NCI-H187 (cell line): Measurements from ENCODE around the gene C6orf163.
A peak's percentile ranks its signal among the peaks of the same experiment; 100 is the strongest.

Experiments
- DNase-seq, 2 experiments: peaks; one replicate each; lab custom pipeline; 2025; lab: John Stamatoyannopoulos, UW

The C6orf163 gene

GRCh38 chr6:87357479-87358196 lies 13.0 kb downstream of the C6orf163 start:
- DNase-seq = no peak

DNA sequence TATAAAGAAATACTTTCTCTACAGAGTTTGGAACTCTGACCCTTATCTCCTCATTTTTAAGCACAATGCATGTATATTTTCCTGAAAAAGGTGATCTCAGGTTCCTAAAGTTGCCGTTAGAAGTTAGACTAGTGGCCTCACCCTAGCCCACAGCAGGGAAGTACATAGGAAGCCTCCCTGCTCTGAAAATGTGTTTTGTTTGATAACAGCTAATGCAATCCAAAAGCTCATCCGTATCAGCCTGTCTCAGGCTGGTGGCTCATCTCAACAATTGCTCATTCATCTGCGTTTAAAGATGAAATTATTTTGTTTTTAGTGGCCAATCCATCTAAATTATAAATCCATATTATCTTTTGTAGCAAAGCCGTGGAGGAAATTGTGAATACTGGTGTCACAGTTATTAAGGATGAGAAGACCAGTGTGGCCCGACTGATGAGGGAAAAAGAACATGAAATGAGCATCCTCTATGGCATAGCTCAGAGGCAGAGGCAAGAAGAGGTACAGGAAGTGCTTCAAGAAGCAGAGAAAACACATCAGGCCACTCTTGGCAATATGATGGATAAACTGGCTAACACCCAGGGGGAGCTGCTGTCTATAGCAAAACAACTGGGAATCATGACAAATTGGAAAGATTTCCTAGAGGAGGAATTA lies 20.1 kb downstream of the C6orf163 start:
- no peak for DNase-seq

GRCh38 chr6:87366072-87366827 lies 21.6 kb downstream of the C6orf163 start:
- DNase-seq = no peak

- no peak for DNase-seq
Observed at GRCh38 chr6:87366899-87367298, 22.3 kb downstream of the C6orf163 start.

- DNase-seq = no peak
Observed at GRCh38 chr6:87373377-87373776, 28.8 kb downstream of the C6orf163 start.

DNA sequence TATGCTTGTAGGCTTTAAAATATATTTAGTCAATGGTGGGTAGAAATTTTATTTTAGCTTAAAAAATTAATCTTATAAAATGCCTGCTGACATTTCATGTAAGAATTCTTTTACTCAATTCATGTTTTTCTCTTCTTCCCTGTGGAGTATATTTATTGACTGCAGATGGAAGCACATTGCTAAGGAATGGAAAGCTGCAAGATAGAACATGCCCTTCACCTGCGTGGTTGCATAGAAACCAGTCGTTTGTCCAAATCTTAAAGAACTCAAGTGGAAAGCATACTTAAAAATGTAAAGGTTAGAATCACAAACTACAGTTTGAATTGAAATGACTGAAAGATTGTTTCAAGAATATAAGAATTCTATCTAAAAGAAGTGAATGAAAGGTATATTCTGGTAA lies 30.7 kb downstream of the C6orf163 start:
- DNase-seq = no peak

DNA sequence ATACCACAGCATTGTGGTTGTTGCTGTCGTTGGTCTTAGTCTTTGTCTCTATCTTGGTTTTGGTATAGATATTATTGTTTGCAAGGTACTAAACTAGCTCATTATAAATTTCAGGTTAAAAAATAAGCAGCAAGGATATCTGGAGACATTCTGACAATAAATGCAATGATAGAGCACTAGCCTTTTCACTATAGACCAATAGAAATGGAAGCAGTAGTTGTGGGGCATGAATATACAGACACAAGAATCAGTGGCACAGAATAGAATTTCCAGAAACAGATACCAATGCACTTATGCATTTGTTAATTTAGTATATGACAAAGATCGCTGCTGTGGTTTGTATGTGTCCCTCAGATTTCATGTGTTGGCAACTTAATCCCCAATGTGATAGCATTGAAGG lies 32.0 kb downstream of the C6orf163 start:
- no peak for DNase-seq

GRCh38 chr6:87378947-87379346 lies 34.3 kb downstream of the C6orf163 start:
- no peak for DNase-seq

DNA sequence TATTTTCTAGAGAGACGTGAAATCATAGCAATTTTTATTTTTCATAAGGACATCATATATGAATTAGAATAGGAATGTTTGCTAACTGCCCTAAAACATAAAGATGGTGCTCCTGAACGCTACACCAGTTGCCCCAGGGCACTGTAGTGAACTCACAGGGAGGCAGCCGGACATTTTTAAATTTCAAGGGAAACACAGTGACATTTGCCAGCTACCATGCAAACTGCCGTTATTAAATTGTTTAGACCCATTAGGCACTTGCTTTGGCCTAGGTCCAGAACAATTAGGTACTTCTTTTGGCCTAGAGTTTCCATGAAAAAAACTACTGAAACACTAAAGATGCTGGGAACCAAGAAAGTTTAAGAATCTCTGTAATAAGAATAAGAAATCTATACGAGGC lies 38.2 kb downstream of the C6orf163 start:
- DNase-seq = no peak

DNA sequence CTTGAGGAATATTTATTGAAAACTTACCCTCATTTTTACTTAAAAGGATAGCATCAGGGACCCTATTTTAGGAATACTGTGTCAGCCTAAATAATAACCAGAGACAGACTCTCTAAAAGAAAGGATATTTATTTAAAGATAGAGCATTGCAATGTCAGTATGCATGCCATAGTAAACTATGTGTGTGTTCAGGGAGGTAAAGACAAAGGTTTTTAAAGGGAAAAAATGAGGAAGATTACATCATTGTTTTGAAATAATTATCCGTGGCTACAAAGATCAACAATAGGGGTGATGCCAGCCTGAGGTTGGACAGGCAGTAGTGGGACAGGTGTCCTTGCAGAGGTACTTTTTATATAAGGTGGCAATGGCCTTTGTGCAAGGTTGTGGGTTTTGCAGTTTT lies 39.4 kb downstream of the C6orf163 start:
- DNase-seq = no peak

- DNase-seq = no peak
Observed at GRCh38 chr6:87384449-87384848, 39.8 kb downstream of the C6orf163 start.

- no peak for DNase-seq
Observed at GRCh38 chr6:87391334-87391733, 46.7 kb downstream of the C6orf163 start.

GRCh38 chr6:87393026-87393622 lies 48.5 kb downstream of the C6orf163 start:
- DNase-seq = peak; percentile 1 to 34

DNA sequence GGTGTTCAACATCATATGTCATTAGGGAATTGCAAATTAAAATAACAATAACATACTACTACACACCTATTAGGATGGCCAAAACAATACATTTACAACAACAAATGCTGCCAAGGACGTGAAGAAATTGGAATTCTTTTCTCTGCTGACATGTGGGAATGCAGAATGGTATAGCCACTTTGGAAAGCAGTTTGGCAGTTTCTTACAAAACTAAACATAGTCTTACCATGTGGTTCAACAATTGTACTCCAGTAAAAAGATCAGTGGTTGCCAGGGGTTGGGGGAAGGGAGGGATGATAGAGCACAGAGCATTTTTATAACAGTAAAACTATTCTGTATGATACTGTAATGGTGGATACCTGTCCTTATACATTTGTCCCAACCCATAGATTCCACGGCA lies 50.8 kb downstream of the C6orf163 start:
- DNase-seq = no peak

GRCh38 chr6:87396595-87397392 lies 52.2 kb downstream of the C6orf163 start:
- peak in 1 of 2 experiments; percentile 11 for DNase-seq

DNA sequence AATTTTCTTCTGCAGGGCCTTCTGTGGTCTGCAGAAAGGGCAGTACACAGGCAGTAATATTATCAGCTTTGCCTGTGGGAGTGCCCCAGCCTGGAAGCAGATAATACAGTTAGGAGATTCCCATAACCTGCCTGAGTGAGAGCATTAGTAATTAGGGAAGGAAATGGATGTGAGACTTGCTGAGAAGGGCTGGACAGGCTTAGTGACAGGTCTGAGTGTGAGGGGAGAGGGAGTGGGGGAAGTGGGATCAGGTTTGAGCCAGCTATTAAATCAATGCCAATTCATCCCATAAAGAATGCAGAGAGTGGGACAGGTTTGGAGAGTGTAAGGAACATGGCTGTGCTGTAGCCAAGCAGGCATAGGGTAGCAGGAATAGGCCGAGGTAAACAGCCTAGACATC lies 53.0 kb downstream of the C6orf163 start:
- no peak for DNase-seq

DNA sequence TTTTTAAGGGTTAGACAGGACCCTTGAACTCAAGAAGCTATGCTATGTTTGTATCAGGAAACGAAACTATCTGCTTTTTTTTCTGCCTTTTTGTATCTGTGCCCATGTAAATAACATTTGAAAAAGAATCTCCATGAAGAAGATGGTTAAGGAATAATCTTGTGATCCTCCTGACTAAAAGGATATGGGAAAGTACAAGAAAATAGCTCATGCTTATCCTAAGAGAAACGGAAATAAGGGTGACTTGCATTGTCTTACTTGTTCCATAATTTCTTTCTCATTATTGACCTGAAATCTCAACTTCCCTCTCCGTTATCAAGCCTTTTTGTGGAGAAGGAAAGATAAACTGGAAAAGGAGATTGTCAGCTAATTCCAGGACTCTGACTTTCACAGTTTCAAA lies 57.2 kb downstream of the C6orf163 start:
- no peak for DNase-seq

GRCh38 chr6:87407561-87407900 lies 62.9 kb downstream of the C6orf163 start:
- DNase-seq = no peak

DNA sequence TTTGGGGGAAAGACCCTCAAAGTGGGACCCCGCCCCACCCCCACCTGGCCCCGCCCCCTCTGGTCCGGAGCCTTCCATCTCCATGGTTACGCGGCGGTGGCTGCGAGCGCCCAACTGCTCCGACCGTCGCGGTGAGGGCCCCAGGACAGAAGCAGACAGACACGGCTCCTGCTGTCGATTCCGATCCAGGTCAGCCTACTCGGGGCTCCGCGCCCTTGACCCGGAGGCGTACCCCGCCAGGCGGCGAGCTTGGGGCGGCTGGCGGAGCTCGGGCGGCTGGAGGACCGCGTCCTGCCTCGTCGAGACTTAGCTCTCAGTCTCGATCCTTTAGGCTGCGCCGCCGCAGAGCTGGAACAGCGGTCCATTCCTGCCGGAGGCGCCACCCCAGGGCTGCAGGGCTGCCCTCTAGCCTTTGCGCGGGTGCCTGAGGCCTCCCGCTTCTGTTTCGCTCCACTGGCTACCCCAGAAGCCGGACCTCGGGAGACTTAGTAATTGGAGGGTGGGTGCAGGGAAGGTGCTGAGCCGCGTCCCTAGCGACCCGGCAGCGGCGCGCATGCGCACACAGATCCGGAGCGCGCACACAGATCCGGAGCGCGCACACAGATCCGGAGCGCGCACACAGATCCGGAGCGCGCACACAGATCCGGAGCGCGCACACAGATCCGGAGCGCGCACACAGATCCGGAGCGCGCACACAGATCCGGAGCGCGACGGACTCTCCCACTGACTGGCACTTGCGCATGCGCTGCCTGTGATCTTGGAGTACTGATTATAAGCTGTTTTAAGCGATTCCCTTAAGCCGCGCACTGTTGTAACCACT lies 63.5 kb downstream of the C6orf163 start, which contains the start of gene CFAP206:
TSS of gene CFAP206 (plus strand) at position 72 of the 820 bp plus-strand sequence. CDS start 1,868 bp downstream, outside the sequence.
- DNase-seq = peak; percentile 68 to 86

- peak in 1 of 2 experiments; percentile 59 for DNase-seq
Observed at GRCh38 chr6:87408721-87409155, 64.1 kb downstream of the C6orf163 start.
